ENCODE results near the gene SPATA21. TPM values are rescaled to one million over a fixed set of nuclear protein-coding genes. Genes with fewer than 3 reads are reported as not detected.
A peak's percentile ranks its signal among the peaks of the same experiment; 100 is the strongest.
"Not testable (repeated sequence)": the region's sequence is repeated elsewhere in the genome, so short reads cannot be mapped to it uniquely, and the experiment has no call there.

Gene SPATA21
- polyA plus RNA-seq, 1 experiment: not detected

DNA sequence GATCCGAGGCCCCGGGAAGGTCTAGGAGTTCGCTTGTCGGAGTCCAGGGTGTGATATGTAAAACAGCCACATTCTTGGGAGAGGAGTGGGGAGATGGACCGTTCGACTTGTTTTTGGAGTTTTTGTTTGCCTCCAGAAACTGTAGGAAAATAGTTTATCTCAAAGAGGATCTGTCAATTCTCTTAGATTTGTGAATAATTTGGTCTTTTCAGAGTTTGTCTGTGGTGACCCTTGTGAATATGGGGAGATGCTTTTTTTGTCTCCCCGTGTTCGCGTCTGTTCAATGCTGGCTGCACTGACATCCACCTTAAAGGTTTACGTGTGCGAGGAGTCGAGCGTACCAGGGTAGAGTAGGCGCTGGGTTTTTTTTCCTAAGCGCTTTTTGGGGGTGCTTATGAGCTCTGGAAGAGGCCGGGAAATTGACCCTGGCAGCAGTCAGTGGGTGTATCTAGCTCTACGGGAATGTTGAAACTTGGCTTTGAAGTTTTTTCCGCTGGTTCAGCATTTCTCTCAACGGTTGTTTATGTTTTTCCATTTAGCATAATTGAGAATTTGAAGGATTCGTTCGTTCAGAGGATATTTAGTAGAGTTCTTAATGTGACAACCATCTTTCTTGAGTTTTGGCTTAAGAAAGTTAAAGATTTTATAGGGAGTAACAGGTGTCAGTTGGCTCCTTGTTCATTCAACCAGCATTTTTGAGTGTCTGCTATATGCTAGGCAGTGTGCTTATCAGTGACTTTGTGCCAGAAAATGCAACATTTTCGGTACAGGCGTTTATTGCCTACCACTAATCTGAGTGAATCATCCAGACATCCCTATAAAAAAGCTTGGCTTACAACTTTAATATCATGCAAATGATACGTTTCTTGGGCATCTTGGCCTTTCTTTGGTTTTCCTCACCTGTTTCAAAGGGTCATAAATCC lies 69.0 kb downstream of the SPATA21 start:
- Histone ChIP-seq H3K36me3 (ENCODE audit: control insufficient read depth, insufficient read depth, low read length) (no peaks in the 10 kb centered on the region), H3K4me3 (ENCODE audit: low read depth, low read length) (peak overlapping the region; percentile 86), H3K27me3 (ENCODE audit: control insufficient read depth, insufficient read depth, low read length) (no peaks in the 10 kb centered on the region)
- DNase-seq (ENCODE audit: low read depth): no peak
- ChIA-PET CTCF (interaction anchor here (0.6 to 1.4 kb wide), 6 partner anchors 13 to 289 kb away, joined by 3 to 8 read pairs (median 4); partner anchors contain the start of gene NECAP2), POLR2A (no interaction called here)
- TF ChIP-seq, protein P1, sequence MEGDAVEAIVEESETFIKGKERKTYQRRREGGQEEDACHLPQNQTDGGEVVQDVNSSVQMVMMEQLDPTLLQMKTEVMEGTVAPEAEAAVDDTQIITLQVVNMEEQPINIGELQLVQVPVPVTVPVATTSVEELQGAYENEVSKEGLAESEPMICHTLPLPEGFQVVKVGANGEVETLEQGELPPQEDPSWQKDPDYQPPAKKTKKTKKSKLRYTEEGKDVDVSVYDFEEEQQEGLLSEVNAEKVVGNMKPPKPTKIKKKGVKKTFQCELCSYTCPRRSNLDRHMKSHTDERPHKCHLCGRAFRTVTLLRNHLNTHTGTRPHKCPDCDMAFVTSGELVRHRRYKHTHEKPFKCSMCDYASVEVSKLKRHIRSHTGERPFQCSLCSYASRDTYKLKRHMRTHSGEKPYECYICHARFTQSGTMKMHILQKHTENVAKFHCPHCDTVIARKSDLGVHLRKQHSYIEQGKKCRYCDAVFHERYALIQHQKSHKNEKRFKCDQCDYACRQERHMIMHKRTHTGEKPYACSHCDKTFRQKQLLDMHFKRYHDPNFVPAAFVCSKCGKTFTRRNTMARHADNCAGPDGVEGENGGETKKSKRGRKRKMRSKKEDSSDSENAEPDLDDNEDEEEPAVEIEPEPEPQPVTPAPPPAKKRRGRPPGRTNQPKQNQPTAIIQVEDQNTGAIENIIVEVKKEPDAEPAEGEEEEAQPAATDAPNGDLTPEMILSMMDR (IDR thresholded peaks at IDR 0.05; ENCODE audit: insufficient read depth, low read depth, low read length): no peak

DNA sequence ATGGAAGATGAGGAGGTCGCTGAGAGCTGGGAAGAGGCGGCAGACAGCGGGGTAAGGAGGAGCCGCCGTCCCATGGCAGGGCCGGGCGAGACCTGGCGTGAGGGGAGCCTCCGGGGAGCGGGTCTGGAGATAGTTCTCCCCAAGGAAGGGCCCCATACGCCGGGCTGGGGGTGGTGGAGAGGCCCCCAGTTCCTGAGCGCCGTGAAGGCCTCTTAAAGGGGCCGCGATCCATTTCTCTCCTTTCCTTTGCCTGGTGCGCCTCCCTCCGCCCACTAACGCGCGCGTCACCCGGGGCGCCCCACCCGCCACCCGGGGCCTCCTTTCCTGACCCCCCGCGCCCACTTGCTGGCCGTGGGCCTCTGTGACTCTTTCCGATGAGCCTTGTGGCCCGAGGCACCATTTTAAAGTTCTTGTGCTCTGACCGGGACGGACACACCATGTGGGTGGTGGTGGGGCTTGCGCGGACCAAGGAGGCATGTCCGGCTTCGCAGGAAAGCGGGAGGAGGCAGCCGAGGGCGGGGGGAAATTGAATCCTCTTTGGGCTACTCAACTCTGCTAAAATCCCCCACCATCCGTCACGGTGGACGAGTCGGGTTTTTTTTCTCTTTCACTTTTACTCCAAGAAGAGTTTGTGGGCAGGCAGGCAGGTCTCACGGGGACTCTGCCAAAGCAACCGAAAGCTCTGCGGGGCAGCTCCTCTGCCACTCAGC lies 69.8 kb downstream of the SPATA21 start:
- TF ChIP-seq, protein P1 (IDR thresholded peaks at IDR 0.05; ENCODE audit: insufficient read depth, low read depth, low read length): peak; percentile 15; the same call in 1 of the 2 replicates
- no peaks in the 10 kb centered on the region for H3K36me3 ChIP-seq (ENCODE audit: control insufficient read depth, insufficient read depth, low read length)
- DNase-seq (ENCODE audit: low read depth): no peak
- POLR2A ChIA-PET: no interaction called here
- CTCF ChIA-PET: interaction anchor here (1.2 to 1.4 kb wide), 4 partner anchors 19 to 285 kb away, joined by 3 to 8 read pairs (median 4); partner anchors contain the start of gene NECAP2
- no peaks in the 10 kb centered on the region for H3K27me3 ChIP-seq (ENCODE audit: control insufficient read depth, insufficient read depth, low read length)
- H3K4me3 ChIP-seq (ENCODE audit: low read depth, low read length): peak overlapping the region; percentile 86

DNA sequence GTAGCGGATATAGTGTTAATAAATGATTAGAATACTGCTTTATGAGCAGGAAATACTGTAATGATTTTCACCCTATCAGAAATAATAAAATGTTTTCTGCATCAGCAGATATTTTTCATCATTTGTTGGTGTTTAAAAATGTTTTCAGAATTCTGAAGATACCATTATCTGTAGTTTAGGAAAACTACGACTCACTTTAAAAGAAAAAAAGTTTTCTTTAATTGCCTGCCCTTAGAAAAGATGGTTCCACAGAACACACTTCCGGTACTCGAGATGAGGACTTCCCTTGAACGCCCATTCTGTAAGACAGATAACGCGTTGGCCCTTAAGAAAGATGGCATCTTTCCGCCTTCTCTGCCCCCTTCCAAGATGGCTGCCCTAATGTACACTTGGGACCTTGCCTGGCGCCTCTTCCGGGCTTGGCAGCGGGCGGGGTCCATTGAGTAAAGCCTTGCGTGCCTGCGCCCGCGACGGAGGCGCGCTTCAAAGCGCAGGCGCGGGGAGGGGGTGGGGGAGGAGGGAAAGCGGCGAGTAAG lies 70.4 kb downstream of the SPATA21 start, which contains the start of gene SZRD1:
SZRD1 (plus strand) TSS at position 521 of the 536 bp plus-strand sequence. CDS start 16 bp downstream, outside the sequence.
- Histone ChIP-seq H3K36me3 (ENCODE audit: control insufficient read depth, insufficient read depth, low read length) (no peaks in the 10 kb centered on the region), H3K4me3 (ENCODE audit: low read depth, low read length) (peak within 1 kb of the TSS; percentile 86), H3K27me3 (ENCODE audit: control insufficient read depth, insufficient read depth, low read length) (no peaks in the 10 kb centered on the region)
- ChIA-PET POLR2A (no interaction called here), CTCF (interaction anchor here (1.2 kb wide), 1 partner anchor 178 kb away, joined by 3 read pairs; no protein-coding TSS in a partner anchor)
- DNase-seq (ENCODE audit: low read depth): peak; percentile 98
- TF ChIP-seq, protein P1 (IDR thresholded peaks at IDR 0.05; ENCODE audit: insufficient read depth, low read depth, low read length): no peak

DNA sequence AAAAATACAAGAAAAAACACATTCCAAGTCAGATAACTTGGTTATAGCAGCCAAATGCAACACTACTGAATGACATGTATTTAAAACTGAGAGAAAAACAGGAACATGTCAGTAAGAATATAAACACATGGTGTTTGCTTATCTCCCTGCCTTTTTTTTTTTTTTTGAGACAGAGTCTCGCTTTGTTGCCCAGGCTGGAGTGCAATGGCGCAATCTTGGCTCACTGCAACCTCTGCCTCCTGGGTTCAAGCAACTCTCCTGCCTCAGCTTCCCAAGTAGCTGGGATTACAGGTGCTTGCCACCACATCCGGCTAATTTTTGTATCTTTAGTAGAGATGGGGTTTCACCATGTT lies 72.1 kb downstream of the SPATA21 start:
- CTCF ChIA-PET: interaction anchor here (1.1 to 4.0 kb wide), 6 partner anchors 76 to 291 kb away, joined by 3 to 63 read pairs (median 13); partner anchors contain the start of genes FAM131C and NECAP2
- POLR2A ChIA-PET; DNase-seq (ENCODE audit: low read depth): not testable (repeated sequence)

DNA sequence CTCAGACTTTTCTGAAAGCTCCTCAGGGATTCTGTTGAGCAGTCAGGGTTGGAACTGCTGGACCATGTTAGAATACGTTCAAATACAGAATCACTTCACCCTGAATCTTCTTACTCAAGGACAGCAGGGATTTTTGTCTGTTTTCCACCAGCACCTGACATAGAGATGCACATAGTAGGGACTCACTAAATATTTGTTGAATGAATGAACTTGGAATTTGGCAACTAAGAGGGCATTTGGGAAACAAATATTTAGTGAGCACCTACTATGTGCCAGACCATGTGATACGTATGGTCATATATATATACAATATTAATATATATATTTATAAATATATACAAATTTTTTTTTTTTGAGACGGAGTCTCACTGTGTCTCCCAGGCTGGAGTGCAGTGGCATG lies 80.4 kb downstream of the SPATA21 start:
- ChIA-PET CTCF (interaction anchor here (0.6 kb wide), 1 partner anchor 20 kb away, joined by 5 read pairs; no protein-coding TSS in a partner anchor), POLR2A (no interaction called here)

More for the DNA sequence above, 72.1 kb downstream of the SPATA21 start:
- not testable (repeated sequence) for H3K27me3 ChIP-seq (ENCODE audit: control insufficient read depth, insufficient read depth, low read length); H3K4me3 ChIP-seq (ENCODE audit: low read depth, low read length); H3K36me3 ChIP-seq (ENCODE audit: control insufficient read depth, insufficient read depth, low read length)

More for the DNA sequence above, 80.4 kb downstream of the SPATA21 start:
- H3K36me3 ChIP-seq (ENCODE audit: control insufficient read depth, insufficient read depth, low read length): no peaks in the 10 kb centered on the region
- no peak for DNase-seq (ENCODE audit: low read depth)
- H3K4me3 ChIP-seq (ENCODE audit: low read depth, low read length): no peak overlapping the region
- no peaks in the 10 kb centered on the region for H3K27me3 ChIP-seq (ENCODE audit: control insufficient read depth, insufficient read depth, low read length)
- TF ChIP-seq, protein P1 (IDR thresholded peaks at IDR 0.05; ENCODE audit: insufficient read depth, low read depth, low read length): no peak

All from BJ (cell line).